ENCODE measurements around the gene PSEN1. TPM values are rescaled to one million over a fixed set of nuclear protein-coding genes. Genes with fewer than 3 reads are reported as not detected.

PSEN1 gene
- total RNA-seq, 1 experiment from 2014 or later = 39.3 TPM

DNA sequence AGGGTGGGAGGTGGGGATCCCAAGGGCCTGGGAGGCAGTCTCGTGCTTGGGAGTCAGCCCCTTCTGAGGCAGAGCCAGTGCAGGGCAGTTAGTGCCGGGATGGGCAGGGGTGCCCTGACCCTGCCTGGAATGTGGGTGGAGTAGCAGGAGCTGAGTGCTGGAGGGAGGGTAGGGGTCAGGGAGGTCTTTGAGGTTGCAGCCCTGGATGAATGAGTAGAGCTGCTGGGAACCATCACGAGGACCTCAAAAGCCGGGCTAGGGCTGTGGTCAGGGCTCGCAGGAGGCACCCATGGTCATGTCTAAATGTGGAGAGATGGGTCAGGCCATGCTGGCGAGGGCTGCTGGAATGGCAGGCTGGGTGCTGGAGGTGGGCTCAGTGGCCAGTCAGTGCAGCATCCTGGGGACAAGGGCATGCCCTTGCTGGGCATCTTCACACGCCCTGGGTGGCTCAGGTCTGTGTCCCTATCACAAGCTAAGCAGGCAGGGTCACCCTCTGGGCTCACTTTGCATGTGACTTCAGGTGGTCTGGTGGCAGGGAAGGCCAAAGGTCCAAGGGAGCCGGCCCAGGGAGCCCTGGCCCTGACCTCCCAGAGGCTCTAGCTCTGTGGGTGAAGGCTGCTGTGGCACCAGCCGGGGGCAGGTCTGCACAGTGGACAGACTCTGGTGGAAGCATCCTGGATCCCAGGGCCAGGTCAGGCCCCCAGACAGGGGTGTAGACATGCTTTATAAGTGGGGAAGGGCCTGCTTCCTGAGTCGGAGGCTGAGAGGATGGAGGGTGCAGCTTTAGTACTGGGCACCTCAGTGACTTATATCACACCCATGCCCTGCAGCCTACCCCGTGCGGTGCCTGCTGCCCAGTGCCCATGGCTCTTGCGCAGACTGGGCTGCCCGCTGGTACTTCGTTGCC lies 125.5 kb downstream of the PSEN1 start:
- ChIA-PET CTCF (no interaction called here), POLR2A (no interaction called here)
- no peaks in the 10 kb centered on the region for H3K9me3 ChIP-seq (ENCODE audit: control insufficient read depth, insufficient read depth, low read depth, low read length)
- H3K36me3 ChIP-seq (ENCODE audit: control insufficient read depth, insufficient read depth, low read length) = no peaks in the 10 kb centered on the region
- no peak for DNase-seq (ENCODE audit: low read depth, low spot score)
- no peaks in the 10 kb centered on the region for H3K4me1 ChIP-seq (ENCODE audit: control insufficient read depth, insufficient read depth, low read length)
- no peak overlapping the region for H3K27ac ChIP-seq (ENCODE audit: low read length)
- in situ Hi-C loops (cut with HindIII; ENCODE audit: low pct_unique_long_range_greater_than_20kb, low sequenced_read_pairs) = no loop called here
- no peaks in the 10 kb centered on the region for H3K27me3 ChIP-seq (ENCODE audit: control insufficient read depth, insufficient read depth, low read length)
- intact Hi-C loops (cut with micrococcal nuclease; ENCODE audit: unreplicated experiment) = no loop called here
- BruUV-seq (replicated peaks) = no TSS peak
- no peak for ATAC-seq
- no peak overlapping the region for H3K4me3 ChIP-seq (ENCODE audit: low read depth in 2 of 2, low read length in 2 of 2)
- no peak for TF ChIP-seq SIN3A (IDR thresholded peaks at IDR 0.05; ENCODE audit: borderline replicate concordance, insufficient read depth, low read depth, low read length)
- TF ChIP-seq, protein P1, sequence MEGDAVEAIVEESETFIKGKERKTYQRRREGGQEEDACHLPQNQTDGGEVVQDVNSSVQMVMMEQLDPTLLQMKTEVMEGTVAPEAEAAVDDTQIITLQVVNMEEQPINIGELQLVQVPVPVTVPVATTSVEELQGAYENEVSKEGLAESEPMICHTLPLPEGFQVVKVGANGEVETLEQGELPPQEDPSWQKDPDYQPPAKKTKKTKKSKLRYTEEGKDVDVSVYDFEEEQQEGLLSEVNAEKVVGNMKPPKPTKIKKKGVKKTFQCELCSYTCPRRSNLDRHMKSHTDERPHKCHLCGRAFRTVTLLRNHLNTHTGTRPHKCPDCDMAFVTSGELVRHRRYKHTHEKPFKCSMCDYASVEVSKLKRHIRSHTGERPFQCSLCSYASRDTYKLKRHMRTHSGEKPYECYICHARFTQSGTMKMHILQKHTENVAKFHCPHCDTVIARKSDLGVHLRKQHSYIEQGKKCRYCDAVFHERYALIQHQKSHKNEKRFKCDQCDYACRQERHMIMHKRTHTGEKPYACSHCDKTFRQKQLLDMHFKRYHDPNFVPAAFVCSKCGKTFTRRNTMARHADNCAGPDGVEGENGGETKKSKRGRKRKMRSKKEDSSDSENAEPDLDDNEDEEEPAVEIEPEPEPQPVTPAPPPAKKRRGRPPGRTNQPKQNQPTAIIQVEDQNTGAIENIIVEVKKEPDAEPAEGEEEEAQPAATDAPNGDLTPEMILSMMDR (IDR thresholded peaks at IDR 0.05) = no peak
- no peak for TF ChIP-seq POLR2AphosphoS5 (IDR thresholded peaks at IDR 0.05; ENCODE audit: low read depth, low read length)
- TF ChIP-seq TCF7L2 (IDR thresholded peaks at IDR 0.05; ENCODE audit: low read depth, low read length) = no peak
- TF ChIP-seq, protein P2, sequence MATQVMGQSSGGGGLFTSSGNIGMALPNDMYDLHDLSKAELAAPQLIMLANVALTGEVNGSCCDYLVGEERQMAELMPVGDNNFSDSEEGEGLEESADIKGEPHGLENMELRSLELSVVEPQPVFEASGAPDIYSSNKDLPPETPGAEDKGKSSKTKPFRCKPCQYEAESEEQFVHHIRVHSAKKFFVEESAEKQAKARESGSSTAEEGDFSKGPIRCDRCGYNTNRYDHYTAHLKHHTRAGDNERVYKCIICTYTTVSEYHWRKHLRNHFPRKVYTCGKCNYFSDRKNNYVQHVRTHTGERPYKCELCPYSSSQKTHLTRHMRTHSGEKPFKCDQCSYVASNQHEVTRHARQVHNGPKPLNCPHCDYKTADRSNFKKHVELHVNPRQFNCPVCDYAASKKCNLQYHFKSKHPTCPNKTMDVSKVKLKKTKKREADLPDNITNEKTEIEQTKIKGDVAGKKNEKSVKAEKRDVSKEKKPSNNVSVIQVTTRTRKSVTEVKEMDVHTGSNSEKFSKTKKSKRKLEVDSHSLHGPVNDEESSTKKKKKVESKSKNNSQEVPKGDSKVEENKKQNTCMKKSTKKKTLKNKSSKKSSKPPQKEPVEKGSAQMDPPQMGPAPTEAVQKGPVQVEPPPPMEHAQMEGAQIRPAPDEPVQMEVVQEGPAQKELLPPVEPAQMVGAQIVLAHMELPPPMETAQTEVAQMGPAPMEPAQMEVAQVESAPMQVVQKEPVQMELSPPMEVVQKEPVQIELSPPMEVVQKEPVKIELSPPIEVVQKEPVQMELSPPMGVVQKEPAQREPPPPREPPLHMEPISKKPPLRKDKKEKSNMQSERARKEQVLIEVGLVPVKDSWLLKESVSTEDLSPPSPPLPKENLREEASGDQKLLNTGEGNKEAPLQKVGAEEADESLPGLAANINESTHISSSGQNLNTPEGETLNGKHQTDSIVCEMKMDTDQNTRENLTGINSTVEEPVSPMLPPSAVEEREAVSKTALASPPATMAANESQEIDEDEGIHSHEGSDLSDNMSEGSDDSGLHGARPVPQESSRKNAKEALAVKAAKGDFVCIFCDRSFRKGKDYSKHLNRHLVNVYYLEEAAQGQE (IDR thresholded peaks at IDR 0.05; ENCODE audit: insufficient read depth in 1 of 2, low read depth in 2 of 2, low read length in 1 of 2) = no peak

DNA sequence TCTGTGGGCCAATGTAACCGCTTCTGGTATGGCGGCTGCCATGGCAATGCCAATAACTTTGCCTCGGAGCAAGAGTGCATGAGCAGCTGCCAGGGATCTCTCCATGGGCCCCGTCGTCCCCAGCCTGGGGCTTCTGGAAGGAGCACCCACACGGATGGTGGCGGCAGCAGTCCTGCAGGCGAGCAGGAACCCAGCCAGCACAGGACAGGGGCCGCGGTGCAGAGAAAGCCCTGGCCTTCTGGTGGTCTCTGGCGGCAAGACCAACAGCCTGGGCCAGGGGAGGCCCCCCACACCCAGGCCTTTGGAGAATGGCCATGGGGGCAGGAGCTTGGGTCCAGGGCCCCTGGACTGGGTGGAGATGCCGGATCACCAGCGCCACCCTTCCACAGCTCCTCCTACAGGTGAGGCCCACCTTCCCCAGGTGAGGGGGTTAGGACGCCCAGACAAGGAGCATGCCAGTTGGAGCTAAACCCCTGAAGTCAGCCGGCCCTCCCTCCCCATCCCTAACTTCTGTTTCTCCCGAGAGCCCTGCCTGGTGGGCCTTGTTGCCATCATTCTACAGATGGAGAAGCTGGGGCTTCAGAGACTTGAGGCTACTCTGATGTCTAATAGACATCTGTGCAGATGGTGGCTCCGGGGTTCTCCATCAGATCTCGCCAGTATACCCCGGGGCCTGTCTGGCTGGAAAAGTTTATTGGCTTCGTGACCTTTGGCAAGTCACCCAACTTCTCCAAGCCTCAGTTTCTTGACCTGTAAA lies 126.3 kb downstream of the PSEN1 start:
- intact Hi-C loops (cut with micrococcal nuclease; ENCODE audit: unreplicated experiment) = no loop called here
- in situ Hi-C loops (cut with HindIII; ENCODE audit: low pct_unique_long_range_greater_than_20kb, low sequenced_read_pairs) = no loop called here
- no peak for ATAC-seq
- ChIA-PET CTCF (no interaction called here), POLR2A (no interaction called here)
- TF ChIP-seq, protein P1 (IDR thresholded peaks at IDR 0.05) = no peak
- TF ChIP-seq, protein P2 (IDR thresholded peaks at IDR 0.05; ENCODE audit: insufficient read depth in 1 of 2, low read depth in 2 of 2, low read length in 1 of 2) = no peak
- TF ChIP-seq POLR2AphosphoS5 (IDR thresholded peaks at IDR 0.05; ENCODE audit: low read depth, low read length) (no peak), SIN3A (IDR thresholded peaks at IDR 0.05; ENCODE audit: borderline replicate concordance, insufficient read depth, low read depth, low read length) (no peak), TCF7L2 (IDR thresholded peaks at IDR 0.05; ENCODE audit: low read depth, low read length) (no peak)
- Histone ChIP-seq H3K27me3 (ENCODE audit: control insufficient read depth, insufficient read depth, low read length) (no peaks in the 10 kb centered on the region), H3K4me1 (ENCODE audit: control insufficient read depth, insufficient read depth, low read length) (no peaks in the 10 kb centered on the region), H3K4me3 (ENCODE audit: low read depth in 2 of 2, low read length in 2 of 2) (no peak overlapping the region), H3K36me3 (ENCODE audit: control insufficient read depth, insufficient read depth, low read length) (no peaks in the 10 kb centered on the region), H3K9me3 (ENCODE audit: control insufficient read depth, insufficient read depth, low read depth, low read length) (no peaks in the 10 kb centered on the region), H3K27ac (ENCODE audit: low read length) (no peak overlapping the region)
- BruUV-seq (replicated peaks) = no TSS peak
- DNase-seq (ENCODE audit: low read depth, low spot score) = no peak

Data from Panc1 (cell line).